WTC11 (cell line): Measurements from ENCODE around the gene GGN. TPM values are rescaled to one million over a fixed set of nuclear protein-coding genes. Genes with fewer than 3 reads are reported as not detected.
A peak's percentile ranks its signal among the peaks of the same experiment; 100 is the strongest.

Source experiments
- ATAC-seq: fragments of 200-7000 bp; cut with Tn5 transposase; 2 replicates; pipeline ENCODE4 v1.10.0; 2021; ENCODE audit warnings: mild to moderate bottlenecking, moderate library complexity
- CTCF ChIA-PET: fragments of 300-600 bp; sonication (Branson Sonifier 250); formaldehyde crosslinking; loops from one replicate; lab custom pipeline; 2021; ENCODE audit warnings: antibody characterized with exemption; lab: Charles Lee
- POLR2A ChIA-PET: fragments of 350-600 bp; sonication (Branson Sonifier 250); formaldehyde crosslinking; loops from one replicate; lab custom pipeline; 2021; ENCODE audit warnings: antibody characterized with exemption; lab: Charles Lee
- DNase-seq: peaks from one replicate; pipeline ENCODE4 v3.0.0; 2021; ENCODE audit warnings: low spot score
- H3K27ac Mint-ChIP-seq: 2 replicates; pipeline ENCODE4 v1.8.0; 2021; ENCODE audit warnings: mixed read lengths
- H3K27me3 Mint-ChIP-seq: 2 replicates; pipeline ENCODE4 v1.8.0; 2021; ENCODE audit warnings: low read depth, mild to moderate bottlenecking, moderate library complexity, mixed read lengths
- H3K36me3 Mint-ChIP-seq: 2 replicates; pipeline ENCODE4 v1.8.0; 2021; ENCODE audit warnings: mixed read lengths
- H3K4me1 Mint-ChIP-seq: 2 replicates; pipeline ENCODE4 v1.8.0; 2022; ENCODE audit warnings: mixed read lengths
- H3K4me3 Mint-ChIP-seq: 2 replicates; pipeline ENCODE4 v1.8.0; 2021; ENCODE audit warnings: mild to moderate bottlenecking, moderate library complexity, mixed read lengths
- H3K9me3 Mint-ChIP-seq: 2 replicates; pipeline ENCODE4 v1.8.0; 2021; ENCODE audit warnings: mixed read lengths
- CREM ChIP-seq: sonication (generic); formaldehyde crosslinking; IDR thresholded peaks from 2 replicates; pipeline ENCODE4 v1.8.1; 2022; ENCODE audit warnings: mild to moderate bottlenecking, missing genetic modification reagents, moderate library complexity
- E2F5 ChIP-seq: sonication (generic); formaldehyde crosslinking; IDR thresholded peaks from 2 replicates; pipeline ENCODE4 v1.8.1; 2022; ENCODE audit warnings: mild to moderate bottlenecking, moderate library complexity, missing genetic modification reagents
- ERG ChIP-seq: fragments of 250-450 bp; sonication (Bioruptor Pico); IDR thresholded peaks from 2 replicates; pipeline ENCODE4 v1.8.0; 2021; ENCODE audit warnings: mild to moderate bottlenecking
- ESRRA ChIP-seq: sonication (generic); formaldehyde crosslinking; IDR thresholded peaks from 2 replicates; pipeline ENCODE4 v1.8.1; 2022; ENCODE audit warnings: mild to moderate bottlenecking, missing genetic modification reagents, borderline replicate concordance
- FOXP4 ChIP-seq: sonication (generic); formaldehyde crosslinking; IDR thresholded peaks from 2 replicates; pipeline ENCODE4 v1.8.0; 2022; ENCODE audit warnings: mild to moderate bottlenecking, missing genetic modification reagents
- IRF1 ChIP-seq: sonication (generic); formaldehyde crosslinking; IDR thresholded peaks from 2 replicates; pipeline ENCODE4 v1.8.0; 2023; ENCODE audit warnings: missing genetic modification reagents
- NR1H2 ChIP-seq: sonication (generic); formaldehyde crosslinking; IDR thresholded peaks from 2 replicates; pipeline ENCODE4 v1.9.0; 2021; ENCODE audit warnings: mild to moderate bottlenecking, moderate library complexity, missing genetic modification reagents
- PRDM15 ChIP-seq: sonication (generic); formaldehyde crosslinking; IDR thresholded peaks from 2 replicates; pipeline ENCODE4 v1.8.0; 2022; ENCODE audit warnings: missing genetic modification reagents
- PRRX2 ChIP-seq: fragments of 250-450 bp; sonication (Bioruptor Pico); IDR thresholded peaks from 2 replicates; pipeline ENCODE4 v1.8.0; 2021; ENCODE audit warnings: mild to moderate bottlenecking
- USF1 ChIP-seq: sonication (generic); formaldehyde crosslinking; IDR thresholded peaks from 2 replicates; pipeline ENCODE4 v1.8.0; 2022; ENCODE audit warnings: mild to moderate bottlenecking, missing genetic modification reagents
- USF2 ChIP-seq: sonication (generic); formaldehyde crosslinking; IDR thresholded peaks from 2 replicates; pipeline ENCODE4 v1.8.1; 2023; ENCODE audit warnings: mild to moderate bottlenecking, missing genetic modification reagents, moderate library complexity
- ZNF232 ChIP-seq: sonication (generic); formaldehyde crosslinking; IDR thresholded peaks from 2 replicates; pipeline ENCODE4 v1.8.0; 2022; ENCODE audit warnings: mild to moderate bottlenecking, missing genetic modification reagents
- ZNF281 ChIP-seq: sonication (generic); formaldehyde crosslinking; IDR thresholded peaks from 2 replicates; pipeline ENCODE4 v1.8.0; 2023; ENCODE audit warnings: mild to moderate bottlenecking, missing genetic modification reagents
- ZNF532 ChIP-seq: fragments of 250-450 bp; sonication (Bioruptor Pico); IDR thresholded peaks from 2 replicates; pipeline ENCODE4 v1.9.0; 2021; ENCODE audit warnings: mild to moderate bottlenecking, borderline replicate concordance
- ZSCAN18 ChIP-seq: fragments of 250-450 bp; sonication (Bioruptor Pico); IDR thresholded peaks from 2 replicates; pipeline ENCODE4 v2.1.2; 2022; ENCODE audit warnings: mild to moderate bottlenecking, moderate library complexity
- total RNA-seq: library from RNA; stranded (reverse); gene quantifications from 3 replicates; pipeline ENCODE4 v1.2.3, GENCODE V29; 2021

The GGN gene
- total RNA-seq, 1 experiment from 2014 or later, result 2.4 TPM

- Mint-ChIP-seq H3K27me3 (peaks cover 3% of the 10 kb centered on the region; the same call in 1 of the 2 replicates), H3K4me1 (peaks cover 33% of the 10 kb centered on the region), H3K36me3 (peaks cover 24% of the 10 kb centered on the region), H3K4me3 (peak overlapping the region; percentile 83), H3K27ac (peak overlapping the region; percentile 87), H3K9me3 (no peaks in the 10 kb centered on the region)
- ChIA-PET CTCF (interaction anchor here (0.7 to 3.9 kb wide), 5 partner anchors 14 to 155 kb away, joined by 3 to 110 read pairs (median 8); partner anchors contain the start of genes FAM98C and PSMD8), POLR2A (interaction anchor here (0.7 to 1.5 kb wide), 4 partner anchors 13 to 178 kb away, joined by 3 to 9 read pairs (median 4); partner anchors contain the start of genes FAM98C and PSMD8)
- ATAC-seq, result no peak
- DNase-seq, result peak; percentile 59
- TF ChIP-seq FOXP4, result peak; percentile 56; the same call in 1 of the 2 replicates
- peak; percentile 60; the same call in 1 of the 2 replicates for TF ChIP-seq CREM (CRISPR knock-in tag)
- peak; percentile 46; the same call in 1 of the 2 replicates for TF ChIP-seq ZNF232 (CRISPR knock-in tag)
- TF ChIP-seq USF1 (CRISPR knock-in tag), result peak; percentile 95
- no peak for TF ChIP-seq ERG
- TF ChIP-seq USF2 (CRISPR knock-in tag), result peak; percentile 96
- no peak for TF ChIP-seq PRDM15 (CRISPR knock-in tag)
- peak; percentile 73 for TF ChIP-seq ZNF281 (CRISPR knock-in tag)
- TF ChIP-seq E2F5 (CRISPR knock-in tag), result peak; percentile 44; the same call in 1 of the 2 replicates
- no peak for TF ChIP-seq ESRRA (CRISPR knock-in tag)
- no peak for TF ChIP-seq IRF1 (CRISPR knock-in tag)
- TF ChIP-seq ZNF532 (CRISPR knock-in tag), result no peak
- 0 out of 2 replicates have a peak, but pooled peaks have one; percentile 60 for TF ChIP-seq PRRX2 (CRISPR knock-in tag)
- TF ChIP-seq NR1H2, result no peak
- no peak for TF ChIP-seq ZSCAN18 (CRISPR knock-in tag)
Observed at GRCh38 chr19:38389101-38389925, 1.5 kb upstream of the GGN start.
